Astrocyte (in vitro differentiated cells and primary cell): Measurements from ENCODE around the gene METAP1D. TPM values are rescaled to one million over a fixed set of nuclear protein-coding genes. Genes with fewer than 3 reads are reported as not detected.

Source experiments
- DNase-seq: peaks from one replicate; pipeline ENCODE4 v3.0.0-alpha.2; 2010; ENCODE audit warnings: low read depth
- FAIRE-seq: peaks from 2 replicates; lab custom pipeline; 2011; peaks lifted over from hg19 to GRCh38; lab: Jason Lieb, UNC
- H2AFZ ChIP-seq: 2 replicates; pipeline ENCODE4 v1.6.0; 2012; ENCODE audit warnings: low read depth, low read length, inconsistent platforms
- H3K27ac ChIP-seq: 2 replicates; pipeline ENCODE4 v1.5.1; 2011; ENCODE audit warnings: low read depth, low read length, inconsistent platforms
- H3K27me3 ChIP-seq: 2 replicates; pipeline ENCODE4 v1.6.0; 2011; ENCODE audit warnings: low read length, inconsistent platforms; ENCODE audit not compliant: insufficient read depth
- H3K36me3 ChIP-seq: 2 replicates; pipeline ENCODE4 v1.5.1; 2011; ENCODE audit warnings: low read length, inconsistent platforms; ENCODE audit not compliant: insufficient read depth
- H3K4me1 ChIP-seq: 2 replicates; pipeline ENCODE4 v1.5.1; 2011; ENCODE audit warnings: low read length, inconsistent platforms; ENCODE audit not compliant: insufficient read depth
- H3K4me2 ChIP-seq: 2 replicates; pipeline ENCODE4 v1.6.0; 2012; ENCODE audit warnings: low read length, inconsistent platforms
- H3K4me3 ChIP-seq: 2 replicates; pipeline ENCODE4 v1.5.1; 2011; ENCODE audit warnings: low read depth, mild to moderate bottlenecking, low read length, inconsistent platforms; ENCODE audit not compliant: insufficient read depth
- H3K79me2 ChIP-seq: 2 replicates; pipeline ENCODE4 v1.6.0; 2012; ENCODE audit warnings: mild to moderate bottlenecking, low read length, inconsistent platforms; ENCODE audit not compliant: insufficient read depth
- H3K9ac ChIP-seq: 2 replicates; pipeline ENCODE4 v1.6.0; 2012; ENCODE audit warnings: mild to moderate bottlenecking, low read length, inconsistent platforms
- H3K9me3 ChIP-seq: 2 replicates; pipeline ENCODE4 v1.5.1; 2012; ENCODE audit warnings: low read depth, mild to moderate bottlenecking, low read length, inconsistent platforms; ENCODE audit not compliant: insufficient read depth
- H4K20me1 ChIP-seq: 2 replicates; pipeline ENCODE4 v1.6.0; 2012; ENCODE audit warnings: low read length, inconsistent platforms; ENCODE audit not compliant: insufficient read depth
- H3K27ac Mint-ChIP-seq: one replicate; pipeline ENCODE4 v1.8.0; 2021; ENCODE audit warnings: mild to moderate bottlenecking, mixed read lengths; ENCODE audit not compliant: unreplicated experiment
- H3K27me3 Mint-ChIP-seq: one replicate; pipeline ENCODE4 v1.8.0; 2021; ENCODE audit warnings: low read depth, mixed read lengths; ENCODE audit not compliant: unreplicated experiment
- H3K36me3 Mint-ChIP-seq: one replicate; pipeline ENCODE4 v1.8.0; 2021; ENCODE audit warnings: low read depth, mixed read lengths; ENCODE audit not compliant: unreplicated experiment
- H3K4me1 Mint-ChIP-seq: one replicate; pipeline ENCODE4 v1.8.0; 2021; ENCODE audit warnings: low read depth, mixed read lengths; ENCODE audit not compliant: unreplicated experiment
- H3K4me3 Mint-ChIP-seq: one replicate; pipeline ENCODE4 v1.8.0; 2021; ENCODE audit warnings: mild to moderate bottlenecking, moderate library complexity, mixed read lengths; ENCODE audit not compliant: unreplicated experiment
- H3K9me3 Mint-ChIP-seq: one replicate; pipeline ENCODE4 v1.8.0; 2021; ENCODE audit warnings: mild to moderate bottlenecking, mixed read lengths; ENCODE audit not compliant: unreplicated experiment
- CTCF ChIP-seq: IDR thresholded peaks from 2 replicates; pipeline ENCODE4 v1.5.1; 2011; ENCODE audit warnings: low read depth, mild to moderate bottlenecking, inconsistent platforms, low read length, moderate library complexity; ENCODE audit not compliant: insufficient read depth
- EZH2 ChIP-seq: IDR thresholded peaks from 2 replicates; pipeline ENCODE4 v1.6.1; 2012; ENCODE audit warnings: mild to moderate bottlenecking, low read length, inconsistent platforms; ENCODE audit not compliant: insufficient read depth
- total RNA-seq: library from RNA; stranded (reverse); gene quantifications from 2 replicates; pipeline ENCODE4 v1.2.1, GENCODE V29; 2021

METAP1D gene
- total RNA-seq, 1 donor from 2014 or later, result 6.5 TPM

- no peaks in the 10 kb centered on the region for H3K4me1 ChIP-seq
- Mint-ChIP-seq H3K4me1 (peaks cover 12% of the 10 kb centered on the region), H3K9me3 (no peaks in the 10 kb centered on the region), H3K27ac (no peak overlapping the region), H3K4me3 (no peak overlapping the region), H3K36me3 (no peaks in the 10 kb centered on the region), H3K27me3 (no peaks in the 10 kb centered on the region)
- H4K20me1 ChIP-seq, result no peaks in the 10 kb centered on the region
- no peak overlapping the region for H3K4me2 ChIP-seq
- H3K4me3 ChIP-seq, result no peak overlapping the region
- no peaks in the 10 kb centered on the region for H3K79me2 ChIP-seq
- peak; percentile 2 for DNase-seq
- no peak overlapping the region for H3K9ac ChIP-seq
- no peak overlapping the region for H2AFZ ChIP-seq
- no peaks in the 10 kb centered on the region for H3K27me3 ChIP-seq
- no peaks in the 10 kb centered on the region for H3K9me3 ChIP-seq
- no peak for TF ChIP-seq CTCF
- TF ChIP-seq EZH2, result no peak
- no peak for FAIRE-seq
- H3K36me3 ChIP-seq, result no peaks in the 10 kb centered on the region
- no peak overlapping the region for H3K27ac ChIP-seq
Observed at GRCh38 chr2:172052000-172052983, 52.5 kb downstream of the METAP1D start.

DNA sequence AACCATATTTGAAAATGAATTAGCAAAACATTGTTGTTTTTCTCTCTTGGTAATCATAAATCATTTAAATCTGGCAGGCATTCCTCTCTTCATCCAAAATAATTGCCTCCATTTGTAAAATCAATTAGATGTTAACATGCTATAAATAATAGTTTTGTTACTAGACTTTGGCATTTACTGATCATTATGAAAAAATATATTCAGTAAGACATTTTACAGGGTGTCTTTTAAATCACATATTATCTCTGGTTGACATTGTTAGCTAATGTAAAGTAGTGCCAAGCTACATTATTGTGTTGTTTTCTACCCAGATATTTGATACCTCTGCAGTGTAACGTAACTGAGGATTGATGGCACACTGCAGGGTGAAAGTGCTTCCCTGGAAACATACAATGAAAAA is 53.7 kb downstream of the METAP1D start:
- no peak overlapping the region for H2AFZ ChIP-seq
- no peak overlapping the region for H3K27ac ChIP-seq
- H3K79me2 ChIP-seq, result no peaks in the 10 kb centered on the region
- H3K9ac ChIP-seq, result no peak overlapping the region
- Mint-ChIP-seq H3K9me3 (no peaks in the 10 kb centered on the region), H3K36me3 (no peaks in the 10 kb centered on the region), H3K27ac (no peak overlapping the region), H3K4me3 (no peak overlapping the region), H3K4me1 (peaks cover 12% of the 10 kb centered on the region), H3K27me3 (no peaks in the 10 kb centered on the region)
- FAIRE-seq (no peak), DNase-seq (no peak)
- no peak overlapping the region for H3K4me2 ChIP-seq
- no peaks in the 10 kb centered on the region for H3K9me3 ChIP-seq
- H3K27me3 ChIP-seq, result no peaks in the 10 kb centered on the region
- no peaks in the 10 kb centered on the region for H3K4me1 ChIP-seq
- H3K4me3 ChIP-seq, result no peak overlapping the region
- no peaks in the 10 kb centered on the region for H4K20me1 ChIP-seq
- TF ChIP-seq CTCF, result no peak
- TF ChIP-seq EZH2, result no peak
- no peaks in the 10 kb centered on the region for H3K36me3 ChIP-seq

- no peak overlapping the region for H3K9ac ChIP-seq
Observed at GRCh38 chr2:172056293-172056692, 56.5 kb downstream of the METAP1D start.

More at GRCh38 chr2:172056293-172056692, 56.5 kb downstream of the METAP1D start:
- Histone ChIP-seq H4K20me1 (no peaks in the 10 kb centered on the region), H3K27me3 (no peaks in the 10 kb centered on the region), H3K4me2 (no peak overlapping the region), H3K9me3 (no peaks in the 10 kb centered on the region), H3K4me1 (no peaks in the 10 kb centered on the region), H3K4me3 (no peak overlapping the region), H3K79me2 (no peaks in the 10 kb centered on the region), H3K36me3 (no peaks in the 10 kb centered on the region), H2AFZ (no peak overlapping the region), H3K27ac (no peak overlapping the region)
- no peaks in the 10 kb centered on the region for H3K27me3 Mint-ChIP-seq
- DNase-seq (no peak), FAIRE-seq (no peak)
- no peaks in the 10 kb centered on the region for H3K9me3 Mint-ChIP-seq
- no peaks in the 10 kb centered on the region for H3K36me3 Mint-ChIP-seq
- H3K27ac Mint-ChIP-seq, result no peak overlapping the region
- TF ChIP-seq CTCF (no peak), EZH2 (no peak)
- H3K4me3 Mint-ChIP-seq, result no peak overlapping the region
- peaks cover 7% of the 10 kb centered on the region for H3K4me1 Mint-ChIP-seq
